Measurements from ENCODE around the gene NEDD4. TPM values are rescaled to one million over a fixed set of nuclear protein-coding genes. Genes with fewer than 3 reads are reported as not detected.
A peak's percentile ranks its signal among the peaks of the same experiment; 100 is the strongest.

The NEDD4 gene
- total RNA-seq, 1 donor from 2014 or later: 55.4 TPM

DNA sequence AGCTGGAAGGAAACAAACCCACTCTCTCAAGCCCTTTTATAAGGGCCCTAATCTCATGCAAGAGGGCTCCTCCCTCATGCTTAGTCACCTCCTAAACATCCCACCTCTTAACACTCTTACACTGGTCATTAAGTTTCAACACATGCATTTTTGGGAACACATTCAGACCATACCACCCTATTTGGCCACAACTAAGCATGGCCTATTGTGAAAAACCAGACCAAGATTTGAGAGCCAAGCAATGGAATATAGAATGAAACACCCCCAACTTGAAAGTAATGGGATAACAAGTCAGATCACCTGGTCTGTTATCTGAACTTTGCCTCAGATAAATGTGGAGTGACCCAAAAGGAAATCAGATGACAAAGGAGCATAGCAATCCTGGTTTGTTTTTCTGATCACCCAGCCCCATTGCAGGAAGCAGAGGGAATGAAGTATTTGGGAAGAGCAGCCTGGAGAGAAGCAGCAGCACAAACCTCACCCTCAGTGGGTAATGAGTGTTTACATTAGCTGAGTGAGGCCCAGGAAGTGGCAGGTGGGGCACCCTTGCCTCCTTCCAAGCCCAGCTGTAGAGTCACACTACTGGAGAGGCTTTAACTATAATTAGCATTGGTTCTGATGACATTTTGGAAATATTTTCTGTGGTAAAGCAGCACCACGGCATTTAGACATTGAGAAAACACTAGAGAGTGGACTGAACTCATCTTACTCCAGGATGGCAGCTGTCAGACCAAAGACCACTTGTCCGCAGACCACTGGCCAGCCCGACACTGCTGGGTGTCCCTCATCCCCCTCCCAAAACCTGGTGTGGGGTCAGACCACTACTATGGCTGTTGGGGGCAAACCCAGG lies 201.6 kb downstream of the NEDD4 start:
- Histone ChIP-seq H3K4me2 (ENCODE audit: low read length) (peak overlapping the region; percentile 53), H3K9me3 (ENCODE audit: insufficient read depth, low read depth, low read length) (no peaks in the 10 kb centered on the region), H3K36me3 (ENCODE audit: insufficient read depth, low read length) (no peaks in the 10 kb centered on the region), H3K4me1 (ENCODE audit: insufficient read depth, low read length) (peaks cover 10% of the 10 kb centered on the region), H3K4me3 (ENCODE audit: insufficient read depth, low read depth, low read length) (no peak overlapping the region), H4K20me1 (ENCODE audit: insufficient read depth, low read length) (no peaks in the 10 kb centered on the region), H3K27me3 (ENCODE audit: insufficient read depth, low read length) (no peaks in the 10 kb centered on the region), H2AFZ (ENCODE audit: low read depth, low read length) (peak overlapping the region; percentile 64), H3K79me2 (ENCODE audit: insufficient read depth, low read length) (no peaks in the 10 kb centered on the region), H3K9ac (ENCODE audit: low read length) (no peak overlapping the region), H3K27ac (ENCODE audit: low read depth, low read length) (no peak overlapping the region)
- Mint-ChIP-seq H3K27ac (ENCODE audit: unreplicated experiment) (peak overlapping the region; percentile 16), H3K4me1 (ENCODE audit: low read depth, unreplicated experiment) (peaks cover 14% of the 10 kb centered on the region), H3K36me3 (ENCODE audit: low read depth, unreplicated experiment) (no peaks in the 10 kb centered on the region), H3K9me3 (ENCODE audit: unreplicated experiment) (peaks cover 16% of the 10 kb centered on the region), H3K4me3 (ENCODE audit: unreplicated experiment) (no peak overlapping the region), H3K27me3 (ENCODE audit: low read depth, unreplicated experiment) (no peaks in the 10 kb centered on the region)
- peak; percentile 93 for DNase-seq (ENCODE audit: low read depth)
- peak; percentile 13 for FAIRE-seq
- TF ChIP-seq, protein P1, sequence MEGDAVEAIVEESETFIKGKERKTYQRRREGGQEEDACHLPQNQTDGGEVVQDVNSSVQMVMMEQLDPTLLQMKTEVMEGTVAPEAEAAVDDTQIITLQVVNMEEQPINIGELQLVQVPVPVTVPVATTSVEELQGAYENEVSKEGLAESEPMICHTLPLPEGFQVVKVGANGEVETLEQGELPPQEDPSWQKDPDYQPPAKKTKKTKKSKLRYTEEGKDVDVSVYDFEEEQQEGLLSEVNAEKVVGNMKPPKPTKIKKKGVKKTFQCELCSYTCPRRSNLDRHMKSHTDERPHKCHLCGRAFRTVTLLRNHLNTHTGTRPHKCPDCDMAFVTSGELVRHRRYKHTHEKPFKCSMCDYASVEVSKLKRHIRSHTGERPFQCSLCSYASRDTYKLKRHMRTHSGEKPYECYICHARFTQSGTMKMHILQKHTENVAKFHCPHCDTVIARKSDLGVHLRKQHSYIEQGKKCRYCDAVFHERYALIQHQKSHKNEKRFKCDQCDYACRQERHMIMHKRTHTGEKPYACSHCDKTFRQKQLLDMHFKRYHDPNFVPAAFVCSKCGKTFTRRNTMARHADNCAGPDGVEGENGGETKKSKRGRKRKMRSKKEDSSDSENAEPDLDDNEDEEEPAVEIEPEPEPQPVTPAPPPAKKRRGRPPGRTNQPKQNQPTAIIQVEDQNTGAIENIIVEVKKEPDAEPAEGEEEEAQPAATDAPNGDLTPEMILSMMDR (IDR thresholded peaks at IDR 0.05; ENCODE audit: insufficient read depth, low read depth, low read length): no peak
- no peak for TF ChIP-seq EZH2 (IDR thresholded peaks at IDR 0.05; ENCODE audit: insufficient read depth, low read length)

GRCh38 chr15:55789066-55789660 lies 204.2 kb downstream of the NEDD4 start:
- Mint-ChIP-seq H3K27me3 (ENCODE audit: low read depth, unreplicated experiment) (no peaks in the 10 kb centered on the region), H3K27ac (ENCODE audit: unreplicated experiment) (no peak overlapping the region), H3K36me3 (ENCODE audit: low read depth, unreplicated experiment) (no peaks in the 10 kb centered on the region), H3K4me3 (ENCODE audit: unreplicated experiment) (no peak overlapping the region), H3K4me1 (ENCODE audit: low read depth, unreplicated experiment) (peaks cover 13% of the 10 kb centered on the region), H3K9me3 (ENCODE audit: unreplicated experiment) (peaks cover 11% of the 10 kb centered on the region)
- Histone ChIP-seq H2AFZ (ENCODE audit: low read depth, low read length) (no peak overlapping the region), H3K27ac (ENCODE audit: low read depth, low read length) (no peak overlapping the region), H3K79me2 (ENCODE audit: insufficient read depth, low read length) (no peaks in the 10 kb centered on the region), H3K36me3 (ENCODE audit: insufficient read depth, low read length) (no peaks in the 10 kb centered on the region), H3K9ac (ENCODE audit: low read length) (no peak overlapping the region), H3K27me3 (ENCODE audit: insufficient read depth, low read length) (no peaks in the 10 kb centered on the region), H4K20me1 (ENCODE audit: insufficient read depth, low read length) (no peaks in the 10 kb centered on the region), H3K4me1 (ENCODE audit: insufficient read depth, low read length) (peaks cover 10% of the 10 kb centered on the region), H3K9me3 (ENCODE audit: insufficient read depth, low read depth, low read length) (no peaks in the 10 kb centered on the region), H3K4me2 (ENCODE audit: low read length) (no peak overlapping the region), H3K4me3 (ENCODE audit: insufficient read depth, low read depth, low read length) (no peak overlapping the region)
- DNase-seq (ENCODE audit: low read depth) (no peak), FAIRE-seq (no peak)
- TF ChIP-seq, protein P1 (IDR thresholded peaks at IDR 0.05; ENCODE audit: insufficient read depth, low read depth, low read length): peak; percentile 16
- no peak for TF ChIP-seq EZH2 (IDR thresholded peaks at IDR 0.05; ENCODE audit: insufficient read depth, low read length)

Measured in astrocyte (in vitro differentiated cells and primary cell).